ENCODE measurements around the gene CSH1. TPM values are rescaled to one million over a fixed set of nuclear protein-coding genes. Genes with fewer than 3 reads are reported as not detected.
"Not testable (repeated sequence)": the region's sequence is repeated elsewhere in the genome, so short reads cannot be mapped to it uniquely, and the experiment has no call there.

The CSH1 gene
- total RNA-seq, 1 experiment from 2014 or later, result not detected

- H2BK120ac ChIP-seq (ENCODE audit: low read depth, low read length, poor library complexity, severe bottlenecking); H3K9ac ChIP-seq (ENCODE audit: extremely low read depth, insufficient read length, low read length); H3K36me3 Mint-ChIP-seq (ENCODE audit: insufficient read depth in 1 of 3, low read depth in 3 of 3): not testable (repeated sequence)
These were observed 24.4 kb upstream of the CSH1 start for GRCh38 chr17:63920779-63921178.

GRCh38 chr17:63920050-63920449 is 23.7 kb upstream of the CSH1 start:
- H3K27me3 ChIP-seq (ENCODE audit: insufficient read depth, low read length); H3K36me3 Mint-ChIP-seq (ENCODE audit: insufficient read depth in 1 of 3, low read depth in 3 of 3); H2BK20ac ChIP-seq (ENCODE audit: low read depth, low read length, poor library complexity, severe bottlenecking); H3K9me3 Mint-ChIP-seq; H2BK5ac ChIP-seq (ENCODE audit: insufficient read length, low read length); H3K4ac ChIP-seq (ENCODE audit: low read depth, low read length); H3K79me1 ChIP-seq (ENCODE audit: insufficient read depth, low read depth, low read length, poor library complexity, severe bottlenecking); H3K27ac ChIP-seq (ENCODE audit: insufficient read length, low read depth, low read length); H2BK12ac ChIP-seq (ENCODE audit: insufficient read length, low read depth, low read length); H3K4me3 Mint-ChIP-seq; H3K14ac ChIP-seq (ENCODE audit: insufficient read depth, low read length); H3K56ac ChIP-seq (ENCODE audit: insufficient read length, low read depth, low read length); H3K23ac ChIP-seq (ENCODE audit: insufficient read length, low read depth, low read length); H3K4me1 ChIP-seq (ENCODE audit: insufficient read depth, low read length); H3K4me2 ChIP-seq (ENCODE audit: insufficient read depth, insufficient read length, low read length); H3K27ac Mint-ChIP-seq; H3T11ph ChIP-seq (ENCODE audit: low read length); H2BK120ac ChIP-seq (ENCODE audit: low read depth, low read length, poor library complexity, severe bottlenecking); H3K23me2 ChIP-seq (ENCODE audit: insufficient read length, low read depth, low read length, poor library complexity, severe bottlenecking); H4K20me1 ChIP-seq (ENCODE audit: control insufficient read depth, insufficient read depth, insufficient read length); H4K8ac ChIP-seq (replicated peaks; ENCODE audit: insufficient read length, low read depth, low read length); H3K79me2 ChIP-seq (ENCODE audit: insufficient read depth, low read length); H3K18ac ChIP-seq (ENCODE audit: insufficient read length, low read depth, low read length); H4K5ac ChIP-seq (ENCODE audit: insufficient read length, low read depth, low read length); H3K9me3 ChIP-seq (ENCODE audit: control insufficient read depth, low read depth, low read length); DNase-seq; H2BK15ac ChIP-seq (ENCODE audit: low read depth, low read length); H4K91ac ChIP-seq (ENCODE audit: insufficient read length, low read depth, low read length); H2AFZ ChIP-seq (ENCODE audit: low read length); H3K9ac ChIP-seq (ENCODE audit: extremely low read depth, insufficient read length, low read length); H2AK5ac ChIP-seq (ENCODE audit: insufficient read length, low read length): not testable (repeated sequence)
- no CpG with 5 or more reads among the region's 6 CpGs for WGBS (ENCODE audit: extremely low coverage, insufficient read length, low lambda C conversion rate)
- H3K4me1 Mint-ChIP-seq, result peaks cover 17 to 21% of the 10 kb centered on the region in 2 experiments
- H3K27me3 Mint-ChIP-seq (ENCODE audit: low read depth), result peaks cover 16% of the 10 kb centered on the region

More at GRCh38 chr17:63920779-63921178, 24.4 kb upstream of the CSH1 start:
- not testable (repeated sequence) for H3K23ac ChIP-seq (ENCODE audit: insufficient read length, low read depth, low read length); H3K27me3 ChIP-seq (ENCODE audit: insufficient read depth, low read length); H3K4ac ChIP-seq (ENCODE audit: low read depth, low read length); H3K9me3 Mint-ChIP-seq; DNase-seq; H3K14ac ChIP-seq (ENCODE audit: insufficient read depth, low read length); H3K4me2 ChIP-seq (ENCODE audit: insufficient read depth, insufficient read length, low read length); H2BK20ac ChIP-seq (ENCODE audit: low read depth, low read length, poor library complexity, severe bottlenecking); H4K20me1 ChIP-seq (ENCODE audit: control insufficient read depth, insufficient read depth, insufficient read length); H2BK12ac ChIP-seq (ENCODE audit: insufficient read length, low read depth, low read length); H3K9me3 ChIP-seq (ENCODE audit: control insufficient read depth, low read depth, low read length); H3K56ac ChIP-seq (ENCODE audit: insufficient read length, low read depth, low read length); H2AK5ac ChIP-seq (ENCODE audit: insufficient read length, low read length); H3K79me1 ChIP-seq (ENCODE audit: insufficient read depth, low read depth, low read length, poor library complexity, severe bottlenecking); H2AFZ ChIP-seq (ENCODE audit: low read length); H3K27ac ChIP-seq (ENCODE audit: insufficient read length, low read depth, low read length); H4K8ac ChIP-seq (replicated peaks; ENCODE audit: insufficient read length, low read depth, low read length); H3K79me2 ChIP-seq (ENCODE audit: insufficient read depth, low read length); H2BK5ac ChIP-seq (ENCODE audit: insufficient read length, low read length); H3K4me1 ChIP-seq (ENCODE audit: insufficient read depth, low read length); H2BK15ac ChIP-seq (ENCODE audit: low read depth, low read length); H3T11ph ChIP-seq (ENCODE audit: low read length); H4K5ac ChIP-seq (ENCODE audit: insufficient read length, low read depth, low read length); H3K23me2 ChIP-seq (ENCODE audit: insufficient read length, low read depth, low read length, poor library complexity, severe bottlenecking); H3K4me3 Mint-ChIP-seq; H3K18ac ChIP-seq (ENCODE audit: insufficient read length, low read depth, low read length); H4K91ac ChIP-seq (ENCODE audit: insufficient read length, low read depth, low read length); H3K27ac Mint-ChIP-seq
- Mint-ChIP-seq H3K4me1 (peaks cover 17 to 21% of the 10 kb centered on the region in 2 experiments), H3K27me3 (ENCODE audit: low read depth) (peaks cover 10% of the 10 kb centered on the region)
- WGBS (ENCODE audit: extremely low coverage, insufficient read length, low lambda C conversion rate), result no CpG with 5 or more reads among the region's 5 CpGs
